GM10847 (cell line): ENCODE measurements around the gene SLC25A11.

Source experiments
- POLR2A ChIP-seq: IDR thresholded peaks from 2 replicates; pipeline ENCODE4 v1.6.1; 2011; ENCODE audit not compliant: insufficient read length; ENCODE audit errors: extremely low read depth

The SLC25A11 gene

DNA sequence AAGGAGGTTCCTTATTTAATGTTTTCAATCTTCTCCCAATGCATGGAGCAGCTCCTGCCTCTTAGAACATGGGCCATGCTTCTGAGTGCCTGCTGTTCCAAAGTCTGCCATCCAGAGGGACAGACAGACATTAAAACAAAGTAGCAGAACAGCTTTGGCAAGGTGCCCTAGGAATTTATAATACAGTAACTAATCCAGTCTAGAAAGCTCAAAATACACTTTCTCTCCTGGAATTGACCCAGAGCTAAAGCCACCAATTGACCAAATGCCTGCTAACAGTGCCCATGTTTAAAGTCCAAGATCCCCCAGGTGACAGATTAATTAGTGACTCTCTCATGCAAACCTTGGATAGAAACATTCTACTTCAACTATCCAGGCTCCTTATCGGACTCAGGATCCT lies 25.9 kb downstream of the SLC25A11 start:
- no peak for TF ChIP-seq POLR2A

DNA sequence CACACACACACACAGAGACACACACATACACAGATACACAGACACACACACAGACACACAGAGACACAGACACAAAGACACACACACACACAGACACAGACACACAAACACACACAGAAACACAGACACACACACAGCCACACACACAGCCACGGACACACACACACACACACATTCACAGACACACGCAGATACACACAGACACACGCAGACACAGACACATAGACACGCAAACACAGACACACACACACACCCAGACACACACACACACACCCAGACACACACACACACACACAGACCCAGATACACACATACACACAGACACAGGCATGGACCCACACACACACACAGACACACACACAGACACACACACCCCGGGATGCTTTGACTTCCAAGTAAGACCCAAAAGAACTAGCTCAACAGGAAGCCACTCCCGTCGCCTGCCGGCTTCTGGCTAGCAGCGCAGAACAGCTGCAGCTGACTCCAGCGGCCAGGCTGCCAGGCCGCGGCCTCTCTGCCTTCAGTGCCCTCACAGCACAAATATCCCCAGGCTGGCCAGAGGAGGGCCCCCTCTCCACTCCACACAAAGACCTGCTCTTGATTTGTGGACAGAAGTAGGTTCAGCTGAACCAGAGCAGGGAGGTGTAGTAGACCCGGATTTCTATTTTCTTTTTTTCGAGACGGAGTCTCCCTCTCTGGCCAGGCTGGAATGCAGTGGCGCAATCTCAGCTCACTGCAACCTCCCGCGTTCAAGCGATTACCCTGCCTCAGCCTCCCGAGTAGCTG lies 30.9 kb downstream of the SLC25A11 start:
- no peak for TF ChIP-seq POLR2A

- TF ChIP-seq POLR2A: no peak
These were observed 31.5 kb downstream of the SLC25A11 start for GRCh38 chr17:4908301-4908700.

- TF ChIP-seq POLR2A: no peak
These were observed 36.6 kb downstream of the SLC25A11 start, which contains the start of gene CHRNE for GRCh38 chr17:4903051-4903818. TSS of gene CHRNE (minus strand) at chr17:4903098. CDS start at chr17:4903063, 35 bp downstream.

DNA sequence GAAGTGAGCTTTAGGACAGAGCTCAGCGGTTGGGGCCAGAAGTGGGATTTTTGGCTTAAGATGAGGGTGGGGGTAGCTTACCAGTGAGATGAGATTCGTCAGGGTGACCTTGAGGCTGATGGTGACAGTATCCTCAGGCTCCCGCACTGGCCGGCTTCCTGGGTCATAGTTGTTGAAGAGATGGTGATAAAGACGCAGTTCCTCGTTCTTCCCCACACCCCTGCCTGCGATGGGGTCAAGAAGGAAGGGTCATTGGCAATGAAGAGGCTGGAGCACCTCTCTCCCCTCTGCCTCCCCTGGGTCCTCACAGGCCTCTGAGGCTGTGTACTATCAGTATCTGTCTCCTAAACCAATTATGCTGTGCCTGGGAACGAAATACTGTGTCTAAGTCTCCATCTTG lies 37.3 kb downstream of the SLC25A11 start:
- no peak for TF ChIP-seq POLR2A

GRCh38 chr17:4901648-4902344 lies 38.0 kb downstream of the SLC25A11 start:
- TF ChIP-seq POLR2A: no peak

- TF ChIP-seq POLR2A: no peak
These were observed 38.7 kb downstream of the SLC25A11 start for GRCh38 chr17:4901108-4901647.

DNA sequence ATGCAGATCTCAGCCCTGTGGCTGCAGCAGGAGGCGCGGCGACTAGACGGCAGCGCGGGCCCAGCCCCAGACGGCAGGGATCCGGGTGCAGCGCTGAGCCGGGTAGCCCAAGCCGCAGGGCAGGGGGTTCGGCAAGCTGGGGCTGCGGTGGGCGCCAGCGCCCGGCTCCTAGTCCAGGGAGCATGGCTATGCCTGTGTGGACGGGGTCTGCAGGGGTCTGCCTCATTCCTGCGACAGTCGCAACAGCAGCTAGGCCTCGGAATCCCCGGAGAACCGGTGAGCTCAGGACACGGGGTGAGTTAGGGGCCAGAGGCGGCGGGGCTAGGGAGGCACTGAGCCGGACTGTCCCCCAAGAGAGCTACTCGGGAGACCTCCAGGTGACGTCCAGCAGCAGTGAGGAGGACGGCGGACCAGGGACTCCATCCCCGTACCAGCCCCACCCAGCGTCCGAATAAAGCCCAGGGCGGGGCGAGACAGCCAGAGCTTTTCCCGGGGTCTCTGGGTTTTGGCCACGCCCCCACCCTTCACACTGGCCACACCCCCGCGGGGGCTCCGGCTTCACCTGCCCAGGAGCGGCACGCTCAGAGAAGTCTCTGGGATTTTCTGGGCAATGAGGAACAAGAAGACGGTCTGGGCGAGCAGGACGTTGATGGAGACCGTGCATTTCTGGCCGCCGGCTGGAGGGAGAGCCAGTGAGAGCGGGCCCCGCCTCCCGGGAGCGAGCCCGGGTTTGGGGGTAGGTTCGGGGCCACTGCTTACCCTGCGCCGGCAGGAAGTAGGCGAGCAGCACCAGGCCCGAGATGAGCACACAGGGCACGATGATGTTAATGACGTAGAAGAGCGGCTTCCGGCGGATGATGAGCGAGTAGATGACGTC lies 39.4 kb downstream of the SLC25A11 start:
- no peak for TF ChIP-seq POLR2A

DNA sequence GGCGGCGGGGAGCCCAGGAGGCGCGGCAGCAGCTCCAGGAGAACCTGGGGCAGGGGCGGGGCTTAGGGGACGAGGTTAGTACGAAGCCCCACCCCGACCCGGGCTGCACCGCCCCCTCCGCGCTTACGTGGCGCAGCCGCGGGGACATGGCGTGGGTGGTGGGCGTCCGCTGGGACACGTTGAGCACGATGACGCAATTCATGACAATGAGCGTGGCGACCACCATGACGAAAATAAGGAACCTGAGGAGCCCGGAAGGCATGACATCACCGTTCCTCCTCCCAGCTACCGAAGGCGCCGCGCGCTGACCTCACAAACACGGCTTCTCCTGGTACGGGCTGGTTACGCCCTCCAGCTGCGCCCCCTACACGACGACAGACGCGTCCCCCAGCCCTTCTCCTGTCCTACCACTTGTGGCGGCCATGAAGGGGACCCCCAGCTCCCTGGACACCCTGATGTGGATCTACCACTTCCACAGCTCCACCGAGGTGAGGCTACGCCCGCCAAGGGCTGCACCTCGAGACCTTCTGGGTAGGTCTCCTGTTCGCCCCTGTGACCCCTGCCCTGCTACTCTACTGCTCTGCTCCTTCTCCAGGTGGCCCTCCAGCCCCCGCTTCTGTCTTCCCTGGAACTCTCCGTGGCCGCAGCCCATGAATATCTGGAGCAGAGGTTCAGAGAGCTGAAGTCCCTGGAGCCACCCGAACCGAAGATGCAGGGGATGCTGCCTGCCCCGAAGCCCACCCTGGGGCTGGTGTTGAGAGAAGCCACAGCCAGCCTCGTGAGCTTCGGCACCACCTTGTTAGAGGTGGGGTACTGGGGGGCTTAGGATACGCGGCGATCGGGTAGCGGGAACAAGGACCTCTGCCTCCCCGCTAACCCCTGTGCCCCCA lies 40.3 kb downstream of the SLC25A11 start, which contains the start of gene C17orf107:
TSS of gene C17orf107 (plus strand) at position 196 of the 890 bp plus-strand sequence. CDS start at position 423, 227 bp downstream.
- no peak for TF ChIP-seq POLR2A

DNA sequence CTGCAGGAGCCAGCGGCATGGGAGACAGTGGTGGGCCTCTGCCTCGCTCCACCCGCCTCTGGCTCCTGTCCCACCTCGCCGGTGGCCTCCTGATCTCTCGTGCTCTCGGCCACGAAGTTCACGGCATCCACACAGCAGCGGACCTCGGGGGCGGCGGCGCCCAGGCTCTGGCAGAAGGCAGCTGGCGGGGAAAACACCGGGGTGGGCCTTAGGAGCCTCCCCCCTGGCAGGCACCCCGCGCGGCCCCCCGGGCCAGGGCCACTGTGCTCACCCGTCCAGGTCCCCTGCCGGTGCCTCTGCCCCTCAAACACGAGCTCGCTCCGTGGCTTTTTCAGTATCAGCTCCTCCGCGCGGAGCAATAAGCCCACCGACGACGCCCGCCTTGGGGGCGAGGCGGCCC lies 40.9 kb downstream of the SLC25A11 start:
- TF ChIP-seq POLR2A: no peak

- no peak for TF ChIP-seq POLR2A
These were observed 41.5 kb downstream of the SLC25A11 start for GRCh38 chr17:4898351-4898750.

- TF ChIP-seq POLR2A: no peak
These were observed 42.1 kb downstream of the SLC25A11 start for GRCh38 chr17:4897785-4898184.

DNA sequence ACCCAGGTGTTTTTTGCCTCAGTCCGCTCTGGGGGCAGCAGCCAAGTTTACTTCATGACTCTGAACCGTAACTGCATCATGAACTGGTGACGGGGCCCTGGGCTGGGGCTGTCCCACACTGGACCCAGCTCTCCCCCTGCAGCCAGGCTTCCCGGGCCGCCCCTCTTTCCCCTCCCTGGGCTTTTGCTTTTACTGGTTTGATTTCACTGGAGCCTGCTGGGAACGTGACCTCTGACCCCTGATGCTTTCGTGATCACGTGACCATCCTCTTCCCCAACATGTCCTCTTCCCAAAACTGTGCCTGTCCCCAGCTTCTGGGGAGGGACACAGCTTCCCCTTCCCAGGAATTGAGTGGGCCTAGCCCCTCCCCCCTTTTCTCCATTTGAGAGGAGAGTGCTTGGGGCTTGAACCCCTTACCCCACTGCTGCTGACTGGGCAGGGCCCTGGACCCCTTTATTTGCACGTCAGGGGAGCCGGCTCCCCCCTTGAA lies 42.6 kb downstream of the SLC25A11 start:
- no peak for TF ChIP-seq POLR2A
